Limb (tissue), 2 donors: ENCODE measurements around the gene C14orf39.
A peak's percentile ranks its signal among the peaks of the same experiment; 100 is the strongest.

Experiments used
- DNase-seq, 2 donors: peaks; one replicate each; pipeline ENCODE4 v3.0.0-alpha.2; 2016; ENCODE audit errors: extremely low spot score in 2 of 2

The C14orf39 gene

GRCh38 chr14:60485598-60486251 is at the start of gene C14orf39:
C14orf39 (minus strand) TSS chr14:60486063; CDS start chr14:60485078, 985 bp downstream.
- peak; percentile 69 to 91 for DNase-seq

- no peak for DNase-seq
These were observed 46.6 kb upstream of the C14orf39 start for GRCh38 chr14:60532442-60532841.

- peak in 1 of 2 donors; percentile 67 for DNase-seq
These were observed 29.8 kb upstream of the C14orf39 start for GRCh38 chr14:60515511-60516289.

GRCh38 chr14:60514741-60515491 is 29.1 kb upstream of the C14orf39 start:
- DNase-seq: peak in 1 of 2 donors; percentile 70

- DNase-seq: no peak
These were observed 28.5 kb upstream of the C14orf39 start for GRCh38 chr14:60514378-60514740.

GRCh38 chr14:60512973-60513571 is 27.2 kb upstream of the C14orf39 start:
- DNase-seq: no peak

GRCh38 chr14:60512126-60512525 is 26.3 kb upstream of the C14orf39 start:
- no peak for DNase-seq

- peak in 1 of 2 donors; percentile 46 for DNase-seq
These were observed 25.2 kb upstream of the C14orf39 start for GRCh38 chr14:60510951-60511599.

- peak in 1 of 2 donors; percentile 52 for DNase-seq
These were observed 24.5 kb upstream of the C14orf39 start for GRCh38 chr14:60510254-60510950.

GRCh38 chr14:60509438-60510253 is 23.8 kb upstream of the C14orf39 start:
- peak in 1 of 2 donors; percentile 51 for DNase-seq

- peak; percentile 32 to 79 for DNase-seq
These were observed 23.0 kb upstream of the C14orf39 start, which contains the start of gene SIX6 for GRCh38 chr14:60508707-60509437. SIX6 (plus strand) TSS chr14:60509146; CDS start chr14:60509399, 253 bp downstream.

GRCh38 chr14:60508363-60508706 is 22.5 kb upstream of the C14orf39 start:
- no peak for DNase-seq

GRCh38 chr14:60506985-60507829 is 21.3 kb upstream of the C14orf39 start:
- DNase-seq: peak in 1 of 2 donors; percentile 45

GRCh38 chr14:60506462-60506984 is 20.7 kb upstream of the C14orf39 start:
- no peak for DNase-seq

- DNase-seq: peak in 1 of 2 donors; percentile 31
These were observed 20.1 kb upstream of the C14orf39 start for GRCh38 chr14:60506010-60506409.

GRCh38 chr14:60505448-60505847 is 19.6 kb upstream of the C14orf39 start:
- DNase-seq: no peak

- no peak for DNase-seq
These were observed 16.7 kb upstream of the C14orf39 start for GRCh38 chr14:60502541-60502940.

- no peak for DNase-seq
These were observed 10.1 kb upstream of the C14orf39 start for GRCh38 chr14:60495946-60496345.
